ENCODE measurements around the gene STARD5. TPM values are rescaled to one million over a fixed set of nuclear protein-coding genes. Genes with fewer than 3 reads are reported as not detected.
A peak's percentile ranks its signal among the peaks of the same experiment; 100 is the strongest.

The STARD5 gene
- total RNA-seq, 2 experiments from 2014 or later = 4.2 TPM

DNA sequence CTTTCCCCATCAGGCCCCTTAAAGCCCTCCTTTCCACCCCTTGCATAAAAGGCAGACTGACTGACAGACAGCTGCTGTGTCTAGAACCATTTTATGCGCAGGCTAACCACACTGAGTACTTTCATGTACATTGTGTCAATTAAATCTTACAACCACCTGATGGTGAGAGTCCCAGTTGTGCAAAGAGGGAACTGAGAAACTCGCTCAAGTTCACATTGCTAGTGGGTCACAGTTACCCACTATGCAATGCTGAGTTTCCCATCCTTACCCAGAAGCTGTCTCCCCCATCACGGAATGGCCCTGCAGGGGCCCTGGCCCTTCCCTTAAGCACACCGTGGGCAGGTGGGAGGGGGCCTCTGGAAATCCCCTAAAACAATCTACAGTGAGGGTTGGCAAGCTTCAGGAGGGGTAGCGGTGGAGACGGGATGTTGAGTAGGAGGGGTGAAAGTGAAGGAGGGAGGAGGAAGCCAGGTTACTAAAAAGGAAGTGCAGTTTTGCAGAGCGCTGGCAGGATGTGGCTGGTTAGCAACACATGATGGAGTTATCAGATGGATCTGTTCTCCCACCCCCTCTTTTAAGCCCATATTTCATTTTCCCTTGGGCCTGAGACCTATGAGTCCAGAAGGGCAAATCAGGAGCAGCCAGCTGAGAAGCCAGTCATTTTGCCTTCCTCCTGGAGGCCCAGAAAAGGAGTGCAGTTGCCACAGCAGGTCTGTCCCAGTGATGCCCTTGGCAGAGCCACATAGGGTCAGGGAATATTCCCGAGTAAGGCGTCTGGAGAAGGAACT lies 30.0 kb downstream of the STARD5 start:
- CTCF ChIA-PET = interaction anchor here (1.2 to 2.6 kb wide), 5 partner anchors 8 to 30 kb away, joined by 3 to 11 read pairs (median 6); partner anchors contain the start of gene STARD5
- POLR2A ChIA-PET = interaction anchor here (0.7 to 5.9 kb wide), 12 partner anchors 8 to 303 kb away, joined by 3 to 48 read pairs (median 4); partner anchors contain the start of gene TLNRD1
- Mint-ChIP-seq H3K27me3 (no peaks in the 10 kb centered on the region), H3K4me3 (peak overlapping the region; percentile 61), H3K27ac (peak overlapping the region; percentile 96), H3K4me1 (peaks cover 64% of the 10 kb centered on the region), H3K9me3 (no peaks in the 10 kb centered on the region), H3K36me3 (ENCODE audit: low read depth) (peaks cover 29% of the 10 kb centered on the region)
- DNase-seq = peak; percentile 80

GRCh38 chr15:81292523-81293001 lies 31.4 kb downstream of the STARD5 start:
- peak overlapping the region; percentile 65 for H3K4me3 Mint-ChIP-seq
- H3K4me1 Mint-ChIP-seq = peaks cover 70% of the 10 kb centered on the region
- peak overlapping the region; percentile 96 for H3K27ac Mint-ChIP-seq
- CTCF ChIA-PET = interaction anchor here (1.1 to 3.1 kb wide), 5 partner anchors 9 to 31 kb away, joined by 3 to 25 read pairs (median 7); partner anchors contain the start of gene STARD5
- POLR2A ChIA-PET = interaction anchor here (0.9 to 5.9 kb wide), 7 partner anchors 7 to 293 kb away, joined by 3 to 48 read pairs (median 5); partner anchors contain the start of genes STARD5 and TLNRD1
- peaks cover 20% of the 10 kb centered on the region for H3K36me3 Mint-ChIP-seq (ENCODE audit: low read depth)
- DNase-seq = peak; percentile 54
- peaks cover 3% of the 10 kb centered on the region for H3K9me3 Mint-ChIP-seq
- H3K27me3 Mint-ChIP-seq = no peaks in the 10 kb centered on the region

- H3K9me3 Mint-ChIP-seq = peaks cover 4% of the 10 kb centered on the region
- ChIA-PET POLR2A (interaction anchor here (0.9 to 5.9 kb wide), 6 partner anchors 8 to 292 kb away, joined by 3 to 48 read pairs (median 6); partner anchors contain the start of genes STARD5 and TLNRD1), CTCF (interaction anchor here (0.7 to 3.1 kb wide), 7 partner anchors 8 to 136 kb away, joined by 3 to 25 read pairs (median 4); no protein-coding TSS in a partner anchor)
- H3K27me3 Mint-ChIP-seq = no peaks in the 10 kb centered on the region
- H3K36me3 Mint-ChIP-seq (ENCODE audit: low read depth) = peaks cover 16% of the 10 kb centered on the region
- peak overlapping the region; percentile 96 for H3K27ac Mint-ChIP-seq
- peak overlapping the region; percentile 65 for H3K4me3 Mint-ChIP-seq
- no peak for DNase-seq
- peaks cover 76% of the 10 kb centered on the region for H3K4me1 Mint-ChIP-seq
These were observed 31.9 kb downstream of the STARD5 start for GRCh38 chr15:81291916-81292522.

- H3K27ac Mint-ChIP-seq = no peak overlapping the region
- H3K4me3 Mint-ChIP-seq = no peak overlapping the region
- peaks cover 10% of the 10 kb centered on the region for H3K36me3 Mint-ChIP-seq (ENCODE audit: low read depth)
- POLR2A ChIA-PET = interaction anchor here (0.8 to 1.5 kb wide), 2 partner anchors 9 to 10 kb away, joined by 5 read pairs; no protein-coding TSS in a partner anchor
- H3K9me3 Mint-ChIP-seq = peaks cover 6% of the 10 kb centered on the region
- CTCF ChIA-PET = interaction anchor here (1.2 to 3.1 kb wide), 3 partner anchors 9 to 23 kb away, joined by 3 to 25 read pairs (median 21); no protein-coding TSS in a partner anchor
- peaks cover 78% of the 10 kb centered on the region for H3K4me1 Mint-ChIP-seq
- H3K27me3 Mint-ChIP-seq = no peaks in the 10 kb centered on the region
- no peak for DNase-seq
These were observed 34.0 kb downstream of the STARD5 start for GRCh38 chr15:81289910-81290309.

- no peak overlapping the region for H3K27ac Mint-ChIP-seq
- CTCF ChIA-PET = no interaction called here
These were observed 35.3 kb downstream of the STARD5 start for GRCh38 chr15:81288616-81289015.

GRCh38 chr15:81288040-81288439 lies 35.9 kb downstream of the STARD5 start:
- H3K36me3 Mint-ChIP-seq (ENCODE audit: low read depth) = peaks cover 8% of the 10 kb centered on the region
- DNase-seq = no peak
- no peaks in the 10 kb centered on the region for H3K27me3 Mint-ChIP-seq
- no peak overlapping the region for H3K27ac Mint-ChIP-seq
- POLR2A ChIA-PET = interaction anchor here (3.0 kb wide), 1 partner anchor 13 kb away, joined by 28 read pairs; no protein-coding TSS in a partner anchor
- peaks cover 63% of the 10 kb centered on the region for H3K4me1 Mint-ChIP-seq
- H3K4me3 Mint-ChIP-seq = no peak overlapping the region
- CTCF ChIA-PET = interaction anchor here (2.0 to 2.8 kb wide), 2 partner anchors 9 to 22 kb away, joined by 8 to 19 read pairs; no protein-coding TSS in a partner anchor
- H3K9me3 Mint-ChIP-seq = peaks cover 6% of the 10 kb centered on the region

More at GRCh38 chr15:81288616-81289015, 35.3 kb downstream of the STARD5 start:
- POLR2A ChIA-PET = no interaction called here
- Mint-ChIP-seq H3K4me3 (no peak overlapping the region), H3K4me1 (peaks cover 69% of the 10 kb centered on the region), H3K36me3 (ENCODE audit: low read depth) (peaks cover 8% of the 10 kb centered on the region), H3K27me3 (no peaks in the 10 kb centered on the region), H3K9me3 (peaks cover 6% of the 10 kb centered on the region)
- no peak for DNase-seq

GRCh38 chr15:81286621-81287121 lies 37.3 kb downstream of the STARD5 start:
- Mint-ChIP-seq H3K4me1 (peaks cover 49% of the 10 kb centered on the region), H3K36me3 (ENCODE audit: low read depth) (peaks cover 8% of the 10 kb centered on the region), H3K4me3 (no peak overlapping the region)

DNA sequence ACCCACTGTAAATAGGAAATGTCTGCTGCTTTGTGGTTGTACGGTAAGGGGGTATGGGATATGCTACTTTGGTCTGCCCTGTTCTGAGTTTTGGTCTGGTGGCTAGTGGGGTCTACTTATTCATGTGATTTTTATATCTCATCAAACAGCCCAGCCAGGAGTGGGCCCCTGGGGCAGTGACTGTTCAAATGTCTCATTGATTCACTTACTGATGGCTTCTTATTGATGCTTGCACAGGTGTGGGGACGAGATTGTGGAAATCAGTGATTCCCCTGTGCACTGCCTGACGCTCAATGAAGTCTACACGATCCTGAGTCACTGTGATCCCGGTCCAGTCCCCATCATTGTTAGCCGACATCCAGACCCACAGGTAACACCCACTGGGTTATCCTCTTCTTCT lies 38.5 kb downstream of the STARD5 start:
- peaks cover 39% of the 10 kb centered on the region for H3K4me1 Mint-ChIP-seq
- no peak overlapping the region for H3K27ac Mint-ChIP-seq
- ChIA-PET CTCF (interaction anchor here (2.0 to 2.8 kb wide), 2 partner anchors 11 to 19 kb away, joined by 12 to 19 read pairs; no protein-coding TSS in a partner anchor), POLR2A (interaction anchor here (1.5 to 3.0 kb wide), 3 partner anchors 9 to 23 kb away, joined by 3 to 28 read pairs (median 7); no protein-coding TSS in a partner anchor)
- H3K27me3 Mint-ChIP-seq = no peaks in the 10 kb centered on the region
- H3K36me3 Mint-ChIP-seq (ENCODE audit: low read depth) = peaks cover 8% of the 10 kb centered on the region
- H3K4me3 Mint-ChIP-seq = no peak overlapping the region
- peaks cover 6% of the 10 kb centered on the region for H3K9me3 Mint-ChIP-seq
- DNase-seq = no peak

More at GRCh38 chr15:81286621-81287121, 37.3 kb downstream of the STARD5 start:
- H3K27me3 Mint-ChIP-seq = no peaks in the 10 kb centered on the region
- peak overlapping the region; percentile 69 for H3K27ac Mint-ChIP-seq
- CTCF ChIA-PET = interaction anchor here (0.6 to 2.8 kb wide), 7 partner anchors 10 to 131 kb away, joined by 3 to 19 read pairs (median 7); no protein-coding TSS in a partner anchor
- H3K9me3 Mint-ChIP-seq = peaks cover 6% of the 10 kb centered on the region
- DNase-seq = no peak
- POLR2A ChIA-PET = interaction anchor here (0.7 to 3.0 kb wide), 6 partner anchors 8 to 22 kb away, joined by 3 to 28 read pairs (median 6); no protein-coding TSS in a partner anchor

GRCh38 chr15:81284256-81285031 lies 39.5 kb downstream of the STARD5 start:
- ChIA-PET CTCF (interaction anchor here (1.1 to 1.5 kb wide), 2 partner anchors 7 to 18 kb away, joined by 4 to 7 read pairs; no protein-coding TSS in a partner anchor), POLR2A (no interaction called here)
- no peak overlapping the region for H3K27ac Mint-ChIP-seq
- peaks cover 37% of the 10 kb centered on the region for H3K4me1 Mint-ChIP-seq
- peaks cover 6% of the 10 kb centered on the region for H3K9me3 Mint-ChIP-seq
- peaks cover 8% of the 10 kb centered on the region for H3K36me3 Mint-ChIP-seq (ENCODE audit: low read depth)
- H3K4me3 Mint-ChIP-seq = no peak overlapping the region
- no peaks in the 10 kb centered on the region for H3K27me3 Mint-ChIP-seq
- DNase-seq = no peak

GRCh38 chr15:81282911-81283310 lies 41.0 kb downstream of the STARD5 start:
- Mint-ChIP-seq H3K9me3 (peaks cover 3% of the 10 kb centered on the region), H3K27ac (no peak overlapping the region), H3K4me3 (no peak overlapping the region), H3K4me1 (peaks cover 33% of the 10 kb centered on the region), H3K36me3 (ENCODE audit: low read depth) (peaks cover 7% of the 10 kb centered on the region), H3K27me3 (no peaks in the 10 kb centered on the region)
- no peak for DNase-seq
- POLR2A ChIA-PET = interaction anchor here (0.6 to 1.2 kb wide), 3 partner anchors 11 to 17 kb away, joined by 3 read pairs; no protein-coding TSS in a partner anchor
- CTCF ChIA-PET = interaction anchor here (1.1 to 1.5 kb wide), 2 partner anchors 9 to 17 kb away, joined by 4 to 7 read pairs; no protein-coding TSS in a partner anchor

DNA sequence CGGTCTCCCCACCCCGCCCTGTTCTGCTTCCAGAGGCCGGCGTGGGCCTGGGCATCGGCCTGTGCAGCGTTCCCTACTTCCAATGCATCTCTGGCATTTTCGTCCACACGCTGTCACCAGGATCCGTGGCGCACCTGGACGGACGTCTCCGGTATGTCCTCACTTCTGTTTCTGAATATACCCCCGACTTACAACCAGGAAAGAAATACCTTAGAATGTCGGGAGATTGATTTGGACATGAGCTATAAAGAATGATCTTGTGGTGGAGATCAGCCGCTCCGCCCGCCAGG lies 41.4 kb downstream of the STARD5 start:
- Mint-ChIP-seq H3K27ac (no peak overlapping the region), H3K27me3 (no peaks in the 10 kb centered on the region), H3K36me3 (ENCODE audit: low read depth) (peaks cover 5% of the 10 kb centered on the region), H3K4me1 (peaks cover 30% of the 10 kb centered on the region), H3K4me3 (no peak overlapping the region), H3K9me3 (peaks cover 5% of the 10 kb centered on the region)
- ChIA-PET POLR2A (interaction anchor here (0.6 to 1.2 kb wide), 2 partner anchors 11 to 16 kb away, joined by 3 read pairs; no protein-coding TSS in a partner anchor), CTCF (interaction anchor here (0.6 to 1.5 kb wide), 2 partner anchors 9 to 17 kb away, joined by 4 to 7 read pairs; no protein-coding TSS in a partner anchor)
- DNase-seq = no peak
